C4-2B (cell line): ENCODE results near the gene PUSL1.

Source experiments
- CTCF ChIP-seq: fragments of 450-650 bp; conservative IDR thresholded peaks from 2 replicates; pipeline ENCODE4 v1.5.1; 2017; ENCODE audit warnings: mild to moderate bottlenecking
- ZFX ChIP-seq: fragments of 450-650 bp; IDR thresholded peaks from 2 replicates; pipeline ENCODE4 v1.6.1; 2017

- TF ChIP-seq CTCF, result no peak
- no peak for TF ChIP-seq ZFX
Observed at GRCh38 chr1:1297802-1298424, 10.5 kb upstream of the PUSL1 start.
